HL-60 (cell line): ENCODE measurements around the gene SPATA6L.

ENCODE experiments used
- CTCF ChIP-seq: IDR thresholded peaks from one replicate; pipeline ENCODE4 v1.5.1; 2011; ENCODE audit warnings: low read length, control low read depth, inconsistent platforms; ENCODE audit not compliant: insufficient read depth
- POLR2AphosphoS5 ChIP-seq: IDR thresholded peaks from 2 replicates; pipeline ENCODE4 v1.6.1; 2012; ENCODE audit warnings: low read depth
- SPI1 ChIP-seq: IDR thresholded peaks from 2 replicates; pipeline ENCODE4 v1.6.1; 2012; ENCODE audit warnings: low read depth, mild to moderate bottlenecking, borderline replicate concordance
- TF ChIP-seq, protein P1 (sequence below): IDR thresholded peaks from 2 replicates; pipeline ENCODE4 v1.6.1; 2012; ENCODE audit warnings: low read depth; ENCODE audit not compliant: insufficient replicate concordance

DNA sequence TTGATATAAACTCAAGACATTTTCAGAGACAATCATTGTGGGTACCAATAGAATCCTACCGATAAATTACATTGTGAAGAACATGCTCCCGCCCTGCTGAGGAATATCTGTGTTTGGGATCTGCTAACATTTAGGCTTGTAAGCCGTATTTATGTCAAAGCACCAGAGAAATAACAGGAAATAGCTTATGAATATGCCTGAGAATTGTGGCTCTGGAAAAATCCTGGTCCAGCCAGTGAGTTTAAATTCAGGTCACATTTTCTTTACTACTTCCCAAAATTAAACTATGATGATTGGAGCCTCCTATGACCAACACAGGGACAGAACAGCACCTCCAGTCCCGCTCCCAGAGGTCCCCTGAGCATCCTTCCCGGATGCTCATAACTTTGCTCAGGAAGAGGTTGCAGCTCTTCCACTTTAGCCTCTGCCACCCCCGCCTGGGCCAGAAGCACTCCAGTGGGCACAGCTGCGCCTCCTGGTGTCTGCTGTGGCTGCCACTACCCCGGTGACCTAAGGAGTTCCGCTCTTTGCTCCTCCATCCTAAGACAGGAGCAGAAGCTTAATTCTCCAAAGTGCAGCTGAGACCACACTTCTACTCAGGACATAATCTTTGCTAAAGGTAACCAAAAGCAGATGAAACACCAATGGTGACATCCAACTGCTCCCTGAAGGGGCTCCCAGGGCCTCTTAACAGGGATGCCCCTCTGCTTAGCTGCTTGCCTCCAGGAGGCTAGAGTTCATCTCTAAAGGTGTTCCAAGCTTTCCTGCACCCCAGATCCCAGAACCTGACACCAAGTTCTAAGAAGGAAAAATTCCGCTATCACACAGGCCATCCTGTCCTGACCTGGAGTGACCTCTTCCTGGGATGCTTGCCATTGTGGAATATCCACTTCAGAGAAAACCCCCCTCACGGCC lies 117.2 kb downstream of the SPATA6L start:
- TF ChIP-seq, protein P1, sequence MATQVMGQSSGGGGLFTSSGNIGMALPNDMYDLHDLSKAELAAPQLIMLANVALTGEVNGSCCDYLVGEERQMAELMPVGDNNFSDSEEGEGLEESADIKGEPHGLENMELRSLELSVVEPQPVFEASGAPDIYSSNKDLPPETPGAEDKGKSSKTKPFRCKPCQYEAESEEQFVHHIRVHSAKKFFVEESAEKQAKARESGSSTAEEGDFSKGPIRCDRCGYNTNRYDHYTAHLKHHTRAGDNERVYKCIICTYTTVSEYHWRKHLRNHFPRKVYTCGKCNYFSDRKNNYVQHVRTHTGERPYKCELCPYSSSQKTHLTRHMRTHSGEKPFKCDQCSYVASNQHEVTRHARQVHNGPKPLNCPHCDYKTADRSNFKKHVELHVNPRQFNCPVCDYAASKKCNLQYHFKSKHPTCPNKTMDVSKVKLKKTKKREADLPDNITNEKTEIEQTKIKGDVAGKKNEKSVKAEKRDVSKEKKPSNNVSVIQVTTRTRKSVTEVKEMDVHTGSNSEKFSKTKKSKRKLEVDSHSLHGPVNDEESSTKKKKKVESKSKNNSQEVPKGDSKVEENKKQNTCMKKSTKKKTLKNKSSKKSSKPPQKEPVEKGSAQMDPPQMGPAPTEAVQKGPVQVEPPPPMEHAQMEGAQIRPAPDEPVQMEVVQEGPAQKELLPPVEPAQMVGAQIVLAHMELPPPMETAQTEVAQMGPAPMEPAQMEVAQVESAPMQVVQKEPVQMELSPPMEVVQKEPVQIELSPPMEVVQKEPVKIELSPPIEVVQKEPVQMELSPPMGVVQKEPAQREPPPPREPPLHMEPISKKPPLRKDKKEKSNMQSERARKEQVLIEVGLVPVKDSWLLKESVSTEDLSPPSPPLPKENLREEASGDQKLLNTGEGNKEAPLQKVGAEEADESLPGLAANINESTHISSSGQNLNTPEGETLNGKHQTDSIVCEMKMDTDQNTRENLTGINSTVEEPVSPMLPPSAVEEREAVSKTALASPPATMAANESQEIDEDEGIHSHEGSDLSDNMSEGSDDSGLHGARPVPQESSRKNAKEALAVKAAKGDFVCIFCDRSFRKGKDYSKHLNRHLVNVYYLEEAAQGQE: no peak
- TF ChIP-seq POLR2AphosphoS5 (no peak), CTCF (no peak), SPI1 (no peak)
